Measurements from ENCODE around the gene WIPF3.
A peak's percentile ranks its signal among the peaks of the same experiment; 100 is the strongest.

WIPF3 gene

DNA sequence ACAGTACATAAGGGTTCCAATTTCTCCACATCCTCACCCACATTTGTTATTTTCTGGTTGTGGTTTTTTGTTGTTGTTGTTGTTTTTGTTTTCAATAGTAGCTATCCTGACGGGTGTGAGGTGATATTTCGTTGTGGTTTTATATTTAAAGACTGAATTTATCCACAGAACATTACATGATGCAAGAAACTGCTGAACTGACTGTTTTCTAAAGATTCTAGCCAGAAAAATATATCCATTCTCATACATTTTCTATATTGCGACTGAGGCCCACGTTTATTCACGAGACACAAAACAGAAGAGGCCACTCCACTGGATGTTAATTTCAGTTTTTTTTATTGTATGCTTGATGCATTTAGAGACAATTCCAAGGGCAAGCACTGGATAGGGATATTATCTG lies 113.5 kb downstream of the WIPF3 start:
- no peak for DNase-seq

GRCh38 chr7:29920491-29920890 lies 114.2 kb downstream of the WIPF3 start:
- no peak for DNase-seq

- peak; percentile 79 for DNase-seq
Measured at GRCh38 chr7:29921404-29922010, 115.2 kb downstream of the WIPF3 start.

- DNase-seq = no peak
Measured at GRCh38 chr7:29922921-29923700, 116.8 kb downstream of the WIPF3 start.

- DNase-seq = no peak
Measured at GRCh38 chr7:29924006-29924405, 117.7 kb downstream of the WIPF3 start.

DNA sequence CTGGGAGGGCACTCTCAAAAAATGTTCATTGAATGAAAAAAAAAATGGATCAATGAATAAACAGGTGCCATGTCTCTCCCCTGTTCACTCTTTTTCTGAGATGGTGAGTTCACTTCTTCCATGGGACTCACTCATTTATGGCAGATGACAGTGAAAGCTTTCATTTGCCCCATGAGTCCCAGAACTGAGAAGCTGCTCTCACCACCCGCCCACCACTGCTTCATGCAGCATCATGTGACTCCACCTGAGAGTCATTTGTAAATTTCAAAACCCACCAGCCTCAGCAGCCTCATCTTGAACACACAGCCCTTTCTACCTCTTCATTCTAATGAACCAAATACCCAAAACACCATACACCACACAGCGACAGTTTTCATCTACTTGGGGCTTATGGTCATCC lies 118.4 kb downstream of the WIPF3 start:
- DNase-seq = no peak

DNA sequence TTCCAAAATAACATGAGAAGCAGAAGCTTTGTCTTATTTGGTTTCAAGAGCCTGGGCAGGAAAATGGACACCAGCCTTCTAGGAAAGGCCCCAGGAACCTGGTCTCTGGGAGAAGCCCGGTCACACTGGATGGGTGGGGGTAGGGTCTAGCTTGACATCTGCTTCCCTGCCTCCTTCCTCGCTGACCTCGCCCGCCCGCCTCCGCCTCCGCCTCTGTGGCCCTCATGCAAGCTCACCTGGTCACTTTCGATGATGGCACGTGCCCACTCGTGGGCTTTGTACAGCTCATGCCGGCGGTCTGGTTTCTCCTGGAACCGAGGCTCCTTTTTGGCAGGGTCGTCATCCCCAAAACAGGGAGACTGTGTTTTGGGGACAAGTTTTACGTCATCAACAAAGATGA lies 119.9 kb downstream of the WIPF3 start:
- no peak for DNase-seq

- no peak for DNase-seq
Measured at GRCh38 chr7:29926741-29927140, 120.4 kb downstream of the WIPF3 start.

DNA sequence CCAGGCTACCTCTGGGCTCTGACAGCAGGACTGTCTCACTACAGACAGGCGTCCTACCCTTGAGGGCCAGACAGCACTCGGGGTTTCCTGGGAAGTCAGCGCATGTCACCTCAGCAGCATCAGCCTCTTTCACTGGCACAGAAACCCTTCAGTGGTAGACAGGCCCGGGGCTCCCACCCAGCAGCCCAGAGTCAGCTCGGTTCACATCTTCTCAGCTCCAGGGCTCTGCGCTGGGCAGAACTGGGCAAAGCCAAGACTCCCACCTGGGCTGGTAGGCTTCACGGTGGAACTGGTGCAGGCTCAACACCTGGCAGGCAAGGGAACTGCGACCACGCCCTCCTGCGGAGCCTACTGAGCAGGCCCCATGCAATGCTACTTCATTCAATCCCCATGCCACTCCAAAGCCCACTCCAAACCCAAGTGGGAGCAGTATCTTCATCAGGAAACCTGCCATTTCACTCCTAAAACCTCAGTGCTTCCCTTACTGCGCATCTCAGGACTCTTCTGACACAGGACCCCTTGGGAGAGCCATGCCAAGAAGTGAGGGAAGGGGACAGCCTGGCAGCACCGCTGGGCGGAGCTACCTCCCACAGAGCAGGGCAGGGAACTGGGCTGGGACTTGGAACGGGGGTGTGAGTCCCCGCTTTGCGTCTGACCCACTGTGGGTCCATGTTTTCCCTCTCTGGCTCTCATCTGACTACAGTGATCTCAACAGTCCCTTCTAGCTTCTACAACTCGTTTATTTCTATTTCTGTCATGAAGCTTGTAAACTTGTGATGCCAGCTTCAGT lies 122.9 kb downstream of the WIPF3 start:
- no peak for DNase-seq

- DNase-seq = no peak
Measured at GRCh38 chr7:29935111-29935510, 128.8 kb downstream of the WIPF3 start.

- DNase-seq = no peak
Measured at GRCh38 chr7:29937132-29937531, 130.8 kb downstream of the WIPF3 start.

DNA sequence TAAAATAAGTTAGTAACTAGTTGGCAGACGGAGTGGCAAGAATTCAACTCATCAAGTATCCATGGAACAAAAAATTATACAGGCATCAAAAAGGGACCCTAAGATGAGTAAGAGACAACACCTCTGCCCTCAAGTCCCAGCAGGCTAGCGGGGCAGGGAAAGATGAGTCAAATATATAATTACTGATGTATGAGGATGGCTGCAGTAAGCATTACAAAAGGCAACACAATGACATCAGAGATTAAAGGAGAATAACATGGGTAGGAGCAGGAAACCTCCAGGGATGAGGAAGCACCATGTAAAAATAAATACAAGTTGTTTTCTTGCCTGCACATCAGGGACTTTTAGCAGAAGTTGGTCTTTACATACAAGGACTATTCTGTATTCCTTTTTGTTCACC lies 133.9 kb downstream of the WIPF3 start:
- no peak for DNase-seq

- no peak for DNase-seq
Measured at GRCh38 chr7:29945259-29945809, 139.0 kb downstream of the WIPF3 start.

DNA sequence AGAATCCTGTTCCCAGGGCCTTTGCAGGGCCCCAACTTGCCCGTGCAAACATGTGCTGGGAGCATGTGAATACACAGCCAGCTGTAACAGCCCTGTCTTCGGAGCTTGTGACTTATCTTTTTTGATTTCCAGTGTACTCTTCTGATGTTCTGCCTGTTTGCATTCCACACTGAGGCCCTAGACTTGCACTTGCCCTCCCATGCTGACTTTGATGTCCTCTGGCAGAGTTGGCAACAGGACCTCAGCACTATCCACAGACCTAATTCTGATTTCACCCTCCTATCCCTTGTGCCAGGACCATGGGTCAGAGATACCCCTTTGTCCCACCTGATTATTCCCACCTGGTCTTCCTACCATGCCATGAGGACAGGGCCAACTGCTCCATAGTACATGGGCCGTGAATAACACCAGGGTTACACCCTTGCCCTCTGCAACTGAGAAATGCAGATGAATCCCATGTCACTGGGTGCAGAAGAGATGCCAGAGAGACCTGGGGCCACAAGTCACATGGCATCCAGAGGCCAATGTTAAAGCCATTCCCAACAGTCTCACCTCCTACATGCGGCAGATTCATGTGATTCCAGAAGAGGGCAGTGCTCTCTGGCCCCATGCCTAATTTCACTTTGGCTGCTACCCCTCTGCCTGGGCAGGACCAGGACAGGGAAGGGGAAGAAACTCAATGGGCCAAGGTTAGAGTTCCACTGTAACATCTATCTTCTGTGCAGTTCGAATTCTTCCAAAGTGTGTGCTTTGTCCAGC lies 140.3 kb downstream of the WIPF3 start:
- DNase-seq = peak; percentile 44

DNA sequence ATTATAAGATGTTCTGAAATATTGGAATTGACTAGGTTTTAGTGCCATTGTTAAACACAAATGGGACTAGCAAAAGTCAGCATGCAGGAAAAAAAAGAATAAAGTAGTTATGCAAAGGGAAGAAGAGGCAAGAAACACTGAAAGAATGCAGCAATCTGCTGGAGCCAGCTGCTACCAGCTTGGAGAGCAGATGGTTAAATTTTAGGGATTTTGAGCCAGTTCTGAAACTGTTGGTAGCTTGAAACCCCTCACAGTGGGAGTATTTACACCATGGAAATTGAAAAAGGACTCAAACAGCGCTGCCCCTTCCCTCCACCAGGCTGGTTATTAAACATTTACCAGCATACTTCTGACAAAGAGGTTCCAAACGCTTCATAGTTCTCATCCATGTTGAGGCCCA lies 142.3 kb downstream of the WIPF3 start:
- DNase-seq = no peak

DNA sequence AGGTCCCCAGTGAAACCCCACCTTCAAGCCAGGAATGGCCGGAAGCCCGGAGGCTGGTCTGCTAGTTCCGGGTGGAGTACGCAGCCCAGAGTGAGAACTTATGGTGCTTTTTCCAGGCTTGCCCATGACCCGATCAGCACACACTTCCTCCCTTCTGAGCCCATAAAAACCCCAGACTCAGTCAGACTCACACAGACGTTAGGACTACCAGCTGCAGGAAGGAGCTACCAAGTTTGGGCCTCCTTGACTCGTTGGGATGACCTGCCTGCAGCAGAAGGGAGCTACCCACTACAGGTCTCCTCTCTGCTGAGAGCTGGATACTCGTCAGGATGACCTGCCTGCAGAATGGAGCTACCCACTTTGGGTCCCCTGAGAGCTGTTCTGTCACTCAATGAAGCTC lies 144.2 kb downstream of the WIPF3 start:
- no peak for DNase-seq

DNA sequence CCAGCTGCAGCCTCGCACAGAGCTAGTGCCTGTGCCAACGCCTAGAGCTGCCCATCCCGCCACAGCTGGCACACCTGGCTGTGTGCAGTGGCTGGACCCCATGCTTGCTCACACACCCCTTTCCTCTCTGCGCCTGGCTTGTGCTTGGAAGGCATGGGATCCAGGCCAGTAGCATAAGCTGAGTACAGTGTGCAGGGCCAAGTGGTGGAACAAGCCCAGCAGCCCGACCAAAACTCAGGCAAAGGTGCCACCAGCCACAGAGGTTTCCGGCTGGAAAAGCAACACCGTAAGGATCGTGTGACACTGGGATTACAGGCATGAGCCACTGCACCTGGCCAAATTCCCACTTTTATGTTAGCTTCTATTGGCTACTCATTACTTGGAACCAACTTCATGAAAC lies 144.9 kb downstream of the WIPF3 start:
- no peak for DNase-seq

DNA sequence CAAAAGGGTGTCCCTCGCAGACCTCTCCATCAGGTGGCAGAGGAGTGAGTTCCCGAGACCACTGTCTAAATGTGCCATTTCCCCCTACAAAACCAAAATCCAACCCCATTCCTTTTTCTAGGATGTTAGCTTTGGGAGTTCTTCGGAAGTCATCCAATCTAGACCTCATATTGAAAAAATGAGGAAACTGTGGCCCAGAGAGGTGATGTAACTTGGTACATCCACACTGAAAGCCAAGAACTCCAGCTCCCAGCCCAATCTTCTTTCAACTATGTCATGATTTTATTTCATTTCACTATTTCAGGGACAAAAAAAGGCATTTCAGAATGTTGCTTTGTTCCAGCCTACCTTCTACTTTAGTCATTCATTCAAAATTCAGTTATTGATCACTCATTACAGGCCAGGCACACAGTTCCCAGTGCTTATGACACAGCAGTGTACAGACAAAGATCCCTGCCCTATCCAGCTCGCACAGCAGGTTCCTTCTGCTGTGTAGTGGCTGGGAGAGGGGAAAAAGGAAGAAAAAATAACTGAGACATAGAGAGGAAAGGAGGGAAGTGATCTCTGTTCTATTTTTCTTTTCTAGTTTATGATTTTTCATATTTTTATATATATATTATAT lies 147.5 kb downstream of the WIPF3 start:
- no peak for DNase-seq

DNA sequence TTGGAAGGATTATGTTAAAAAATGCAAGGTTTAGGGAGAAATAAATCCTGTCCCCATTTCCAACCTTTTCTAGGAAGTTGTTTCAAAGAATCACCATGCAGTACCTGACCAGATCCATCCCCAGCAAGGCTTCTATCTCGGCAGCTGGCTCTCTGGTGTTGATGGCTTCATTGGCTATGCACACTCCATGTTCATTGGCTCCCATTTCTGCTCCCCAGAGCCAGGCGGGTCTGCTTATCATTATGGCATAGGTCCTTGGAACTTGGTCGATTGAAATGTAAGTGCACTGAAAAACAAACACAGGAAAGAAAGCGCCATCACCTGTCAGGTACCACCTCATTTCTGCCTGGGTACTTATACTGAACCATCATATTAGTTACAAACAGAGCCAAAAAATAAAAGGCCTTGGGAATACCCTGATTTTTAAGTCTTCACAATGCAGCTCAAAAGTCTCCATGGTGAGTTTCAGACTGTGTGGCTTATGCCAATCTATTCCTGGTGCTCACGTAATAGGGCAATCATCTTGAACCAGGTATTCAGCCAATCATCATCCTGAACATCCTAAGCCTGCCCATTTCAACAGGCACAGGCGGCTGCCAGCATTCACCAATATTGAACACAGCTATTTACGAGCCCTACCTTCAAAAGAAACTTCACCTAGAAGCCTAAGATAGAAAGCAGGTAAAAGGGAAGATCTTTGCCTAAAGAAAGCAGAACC lies 148.9 kb downstream of the WIPF3 start:
- no peak for DNase-seq

DNA sequence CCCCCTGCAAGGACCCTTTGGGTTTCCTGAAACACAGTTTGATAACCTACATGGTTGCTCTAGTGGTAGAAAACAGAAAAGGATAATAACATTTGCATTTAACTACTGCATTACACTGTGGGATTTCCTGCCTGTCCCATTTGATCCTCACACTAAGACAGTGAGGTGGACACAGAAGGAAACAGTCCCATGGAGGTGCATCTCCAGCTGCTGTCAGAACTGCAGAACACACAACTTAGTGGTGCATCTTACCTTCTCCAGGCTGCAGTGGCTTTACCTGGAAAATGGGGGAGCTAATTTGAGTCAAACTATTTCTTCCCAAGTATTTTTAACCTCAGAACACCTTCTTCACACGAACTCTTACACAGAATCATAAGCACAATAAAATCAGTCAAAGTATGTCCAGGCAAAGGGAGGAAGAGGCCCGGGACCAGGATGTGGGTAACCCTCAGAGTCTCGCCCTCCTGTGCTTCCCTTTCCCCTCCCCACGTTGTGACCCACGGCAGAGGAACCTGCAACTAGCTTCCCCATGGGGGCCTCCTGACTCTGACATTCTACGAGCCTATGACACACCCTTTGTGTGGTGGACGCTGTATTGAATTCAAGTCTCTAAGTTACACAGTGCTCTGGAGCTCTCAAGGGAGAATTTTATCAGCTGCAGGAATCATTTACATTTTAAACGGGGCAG lies 149.6 kb downstream of the WIPF3 start:
- no peak for DNase-seq

GRCh38 chr7:29956487-29956836 lies 150.2 kb downstream of the WIPF3 start:
- no peak for DNase-seq

All from NCI-H69 (cell line).